Skin epidermis (tissue), 12 donors: ENCODE measurements around the gene TRDMT1.
A peak's percentile ranks its signal among the peaks of the same experiment; 100 is the strongest.
"Not testable (repeated sequence)": the region's sequence is repeated elsewhere in the genome, so short reads cannot be mapped to it uniquely, and the experiment has no call there.

ENCODE experiments used
- H3K27ac ChIP-seq, 21 experiments: fragments of 200-600 bp; sonication (generic) in 11 of 21; one replicate each; pipeline ENCODE4 v1.5.0; 2020; ENCODE audit warnings: mild to moderate bottlenecking in 3 of 21, inconsistent platforms in 2 of 21, moderate library complexity in 2 of 21
- H3K4me3 ChIP-seq, 7 experiments: fragments of 200-600 bp; sonication (generic) in 2 of 7; one replicate each; pipeline ENCODE4 v1.5.0; 2020; ENCODE audit warnings: inconsistent platforms in 2 of 7, mild to moderate bottlenecking in 2 of 7, moderate library complexity in 1 of 7

TRDMT1 gene

DNA sequence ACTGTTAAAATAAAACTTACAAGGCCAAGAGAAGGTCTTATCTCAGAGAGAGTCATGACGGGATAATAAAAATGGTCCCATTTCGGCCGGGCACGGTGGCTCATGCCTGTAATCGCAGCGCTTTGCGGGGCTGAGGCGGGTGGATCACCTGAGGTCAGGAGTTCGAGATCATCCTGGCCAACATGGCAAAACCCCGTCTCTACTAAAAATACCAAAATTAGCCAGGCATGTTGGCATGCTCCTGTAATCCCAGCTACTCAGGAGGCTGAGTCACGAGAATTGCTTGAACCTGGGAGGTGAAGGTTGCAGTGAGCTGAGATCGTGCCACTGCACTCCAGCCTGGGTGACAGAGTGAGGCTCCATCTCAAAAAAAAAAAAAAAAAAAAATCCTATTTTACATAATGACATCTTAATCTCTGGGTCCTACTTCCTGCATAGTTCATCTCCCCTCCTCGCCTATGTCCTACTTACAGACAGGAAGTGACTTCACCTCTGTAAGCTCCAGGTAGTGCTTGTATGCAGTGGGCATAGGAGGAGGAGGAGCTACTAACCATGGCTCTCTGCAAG lies 86.5 kb downstream of the TRDMT1 start:
- not testable (repeated sequence) for H3K27ac ChIP-seq

DNA sequence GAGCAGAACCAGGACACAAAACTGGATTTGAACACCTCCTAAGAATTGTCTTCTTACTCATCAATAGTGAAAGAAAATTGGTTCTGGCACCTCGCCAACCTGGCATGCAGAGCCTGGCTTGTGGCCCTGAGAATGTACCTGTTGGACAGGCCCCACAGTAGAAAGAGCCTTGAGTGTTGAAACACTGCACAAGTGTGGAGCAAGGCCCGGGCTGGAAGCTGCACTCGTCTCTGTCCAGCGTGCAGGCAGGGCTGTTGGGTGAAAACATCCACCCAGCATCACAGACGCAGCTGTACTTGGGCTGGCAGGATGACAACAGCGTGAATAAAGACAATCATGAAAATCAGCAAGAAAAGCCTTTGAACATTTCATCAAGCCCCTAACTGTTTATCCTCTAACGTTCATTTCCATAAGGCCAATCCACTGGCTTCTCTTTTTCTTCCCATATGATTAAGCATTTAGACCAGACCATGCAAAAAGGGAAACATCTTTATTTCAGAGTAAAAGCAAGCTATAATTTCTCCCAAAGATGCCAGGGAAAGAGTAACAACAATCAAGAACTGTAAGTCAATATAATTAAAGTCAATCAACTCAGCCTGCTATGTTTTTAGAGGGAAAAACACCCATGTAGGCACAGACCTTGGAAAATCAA lies 87.5 kb downstream of the TRDMT1 start:
- Histone ChIP-seq H3K4me3 (no peak overlapping the region), H3K27ac (no peak overlapping the region)

More for the DNA sequence above, 86.5 kb downstream of the TRDMT1 start:
- H3K4me3 ChIP-seq = not testable (repeated sequence)

DNA sequence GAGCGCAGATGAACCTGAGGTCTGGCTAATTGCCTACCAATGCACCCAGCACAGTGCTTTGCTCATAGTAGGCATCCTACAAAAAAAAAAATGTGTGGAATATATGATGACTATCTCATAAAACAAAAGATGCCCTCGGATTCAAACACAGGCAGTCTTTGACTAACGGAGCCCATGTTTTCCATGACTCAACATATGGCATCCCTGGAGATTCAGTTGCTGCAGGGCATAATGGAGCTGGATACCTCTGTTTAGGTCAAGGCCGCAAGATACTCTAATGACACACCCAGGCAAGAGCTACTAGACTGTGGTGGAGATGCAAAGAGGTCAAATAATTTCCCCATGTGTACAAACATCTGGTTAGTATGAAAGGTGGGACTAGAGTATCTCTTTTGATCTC lies 88.1 kb downstream of the TRDMT1 start:
- Histone ChIP-seq H3K27ac (no peak overlapping the region), H3K4me3 (no peak overlapping the region)

DNA sequence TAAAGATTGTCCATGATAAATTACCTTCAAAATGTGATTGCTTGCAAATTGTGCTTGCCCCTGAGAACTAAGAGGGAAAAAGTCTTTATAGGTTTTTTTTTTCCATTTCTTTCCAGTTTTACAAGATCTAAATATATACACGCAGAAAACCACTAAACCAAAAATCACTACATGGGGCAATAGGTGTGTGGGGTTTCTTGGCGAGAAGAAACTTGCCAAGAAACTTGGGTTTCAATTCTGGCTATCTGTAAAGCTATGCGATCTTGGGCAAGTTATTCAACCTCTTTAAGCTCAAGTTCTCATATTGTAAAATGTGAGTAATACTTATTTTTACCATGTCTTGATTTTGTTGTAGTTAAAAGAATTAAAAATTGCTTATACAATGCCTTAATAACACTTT lies 88.9 kb downstream of the TRDMT1 start:
- Histone ChIP-seq H3K27ac (no peak overlapping the region), H3K4me3 (no peak overlapping the region)

DNA sequence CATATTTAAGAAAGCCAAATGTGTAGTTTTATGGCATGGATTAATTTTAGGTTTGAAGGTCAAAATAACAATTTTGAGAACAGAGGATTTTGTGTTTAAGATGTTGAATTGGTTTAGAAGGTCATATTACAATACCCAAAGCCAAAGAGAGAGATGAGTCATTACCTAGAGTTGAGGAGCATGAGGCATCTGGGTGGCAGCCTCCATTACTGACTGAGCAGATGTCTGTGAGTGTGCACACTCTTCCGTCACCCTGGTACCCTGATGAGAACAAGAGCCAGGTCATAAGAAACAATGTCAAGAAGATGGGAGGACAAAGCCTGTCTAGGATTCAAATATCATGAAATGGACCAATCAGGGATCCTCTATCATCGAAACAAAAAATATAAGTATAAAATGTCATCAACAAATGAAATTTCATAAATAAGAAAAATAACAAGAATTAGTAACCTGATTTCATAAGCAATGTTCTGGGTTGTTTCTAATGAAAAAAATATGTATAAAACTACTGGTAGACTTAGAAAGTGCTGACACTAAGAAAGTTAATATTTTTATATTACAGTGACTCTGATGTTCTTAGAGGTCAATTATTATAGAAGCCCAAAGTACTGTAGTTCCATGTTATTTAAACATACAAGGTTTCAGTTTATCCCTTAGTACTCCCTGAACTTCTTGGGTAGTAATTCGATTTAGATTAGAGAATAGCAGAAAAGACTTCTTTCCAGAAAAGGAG lies 91.8 kb downstream of the TRDMT1 start:
- Histone ChIP-seq H3K27ac (no peak overlapping the region), H3K4me3 (no peak overlapping the region)

DNA sequence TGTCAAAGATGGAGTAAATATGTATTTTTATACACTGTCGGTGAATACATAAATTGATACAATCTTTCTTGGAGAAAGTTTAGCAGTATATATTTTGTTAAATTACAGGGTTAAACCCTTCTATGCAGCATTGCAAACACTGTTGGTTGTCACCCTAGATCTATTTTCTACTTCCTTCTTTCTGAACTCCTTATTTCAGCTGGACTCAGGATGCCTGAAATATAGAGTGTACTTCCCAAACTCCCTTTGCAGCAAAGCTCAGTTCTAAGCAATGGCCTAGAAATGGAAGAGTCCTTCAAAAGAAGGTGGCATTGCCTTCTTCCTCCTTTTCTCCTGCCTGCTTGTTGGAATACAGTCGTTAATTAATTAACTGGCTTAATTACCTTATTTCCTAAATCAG lies 92.4 kb downstream of the TRDMT1 start:
- no peak overlapping the region for H3K4me3 ChIP-seq
- H3K27ac ChIP-seq = no peak overlapping the region

DNA sequence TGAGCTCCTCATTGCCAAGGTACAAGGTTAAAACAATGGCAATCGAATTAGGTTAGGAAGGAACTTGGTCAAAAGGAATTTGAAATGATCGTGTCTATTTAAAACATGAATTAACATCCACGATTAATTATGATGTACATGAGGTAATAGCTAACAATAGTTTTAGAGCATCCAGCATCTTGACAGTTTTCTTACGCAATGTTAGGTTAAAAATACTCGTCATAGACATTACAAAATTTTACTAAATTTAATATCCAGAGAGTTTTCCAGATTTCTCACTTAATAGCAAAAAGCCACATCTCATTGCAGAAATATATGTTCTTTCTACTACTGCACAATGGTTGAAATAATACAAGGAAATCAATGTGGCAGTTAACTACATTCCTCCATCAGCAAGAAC lies 94.5 kb downstream of the TRDMT1 start:
- no peak overlapping the region for H3K27ac ChIP-seq
- H3K4me3 ChIP-seq = no peak overlapping the region

DNA sequence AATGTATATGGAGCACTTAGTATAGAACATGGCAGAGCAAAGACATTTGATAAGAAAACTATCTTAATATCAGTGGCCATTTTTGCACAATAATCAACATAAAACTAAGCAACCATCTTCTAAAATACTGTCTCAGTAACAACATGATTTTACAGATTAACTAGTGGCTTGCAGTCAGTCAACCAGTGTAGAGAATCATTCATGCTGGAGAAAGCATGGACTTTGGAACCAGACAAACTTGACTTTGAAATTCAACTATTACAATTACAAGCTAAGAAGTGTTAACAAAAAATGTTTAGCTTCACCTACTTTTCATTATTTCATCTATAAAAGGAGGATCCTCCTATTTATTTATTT lies 99.6 kb downstream of the TRDMT1 start:
- no peak overlapping the region for H3K4me3 ChIP-seq
- peak overlapping the region in 1 of 21 experiments; percentile 18 for H3K27ac ChIP-seq

DNA sequence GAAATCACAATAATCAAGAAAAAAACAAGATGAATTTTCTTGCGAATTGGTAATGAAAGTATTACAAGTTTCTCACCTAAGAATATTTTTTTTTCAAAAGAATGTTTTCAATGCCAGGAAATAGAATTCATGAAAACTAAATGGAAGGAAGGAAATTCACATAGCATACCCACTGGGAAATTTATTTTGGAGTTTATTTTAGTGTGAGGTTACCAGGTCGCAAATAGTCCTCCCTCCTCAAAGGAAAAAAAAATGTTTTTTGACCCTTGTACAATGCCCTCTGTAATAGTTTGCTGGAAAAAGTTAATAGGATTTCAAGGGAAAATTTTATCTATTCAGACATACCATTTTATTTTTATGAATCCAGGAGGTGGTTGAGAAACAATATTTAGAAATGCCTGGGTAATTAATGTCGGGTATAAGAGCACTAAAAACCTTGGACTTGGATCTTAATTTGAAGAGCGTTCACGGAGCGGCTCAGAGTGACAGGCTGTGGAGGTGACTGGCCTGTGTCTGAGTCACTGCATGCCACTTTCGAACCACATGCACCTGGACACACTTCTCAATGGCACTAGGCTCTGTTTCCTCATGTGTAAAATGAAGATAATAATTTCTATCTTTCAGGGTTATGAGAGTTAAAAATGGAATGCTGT lies 100.1 kb downstream of the TRDMT1 start:
- Histone ChIP-seq H3K4me3 (no peak overlapping the region), H3K27ac (peak overlapping the region in 1 of 21 experiments; percentile 18)

DNA sequence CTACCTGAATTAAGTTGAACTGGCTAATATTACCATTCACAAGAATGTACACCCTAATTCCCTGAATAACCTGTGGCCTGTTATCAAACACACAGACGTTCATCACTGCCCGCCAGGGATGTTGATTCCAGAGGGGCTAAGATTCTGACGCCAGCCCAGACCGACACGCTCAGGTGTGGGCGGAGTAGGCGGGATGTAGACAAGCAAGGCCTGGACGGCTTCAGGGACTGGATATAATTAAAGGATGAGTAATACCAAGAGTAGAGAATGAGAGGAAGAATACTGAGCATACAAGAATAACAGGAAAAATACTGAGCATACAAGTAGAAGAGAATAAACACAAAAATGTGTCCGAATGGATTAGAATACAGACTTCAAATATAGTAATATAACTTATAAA lies 100.9 kb downstream of the TRDMT1 start:
- H3K27ac ChIP-seq = peak overlapping the region in 1 of 21 experiments; percentile 14

DNA sequence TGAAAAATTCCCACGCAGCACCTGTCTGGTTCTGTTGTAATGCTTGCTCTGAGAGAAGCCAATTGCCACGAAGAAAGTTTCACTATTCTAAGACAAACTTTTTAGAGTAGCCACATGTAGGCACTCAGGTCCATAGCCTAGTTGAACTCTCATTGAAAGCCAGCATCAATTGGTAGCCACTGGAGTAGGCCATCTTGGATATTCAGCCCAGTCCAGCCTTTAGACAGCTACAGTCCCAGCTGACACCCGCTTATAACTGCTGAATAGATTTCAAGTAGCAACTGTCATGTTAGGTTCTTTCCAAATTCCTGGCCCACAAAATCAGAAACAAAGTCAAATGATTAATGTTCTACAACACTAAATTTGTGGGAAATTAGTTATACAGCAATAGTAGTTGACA lies 103.5 kb downstream of the TRDMT1 start:
- H3K27ac ChIP-seq = no peak overlapping the region
- no peak overlapping the region for H3K4me3 ChIP-seq

More for the DNA sequence above, 100.9 kb downstream of the TRDMT1 start:
- no peak overlapping the region for H3K4me3 ChIP-seq
